Caco-2 (cell line): ENCODE results near the gene H2AZ2. TPM values are rescaled to one million over a fixed set of nuclear protein-coding genes. Genes with fewer than 3 reads are reported as not detected.

Experiments used
- BruUV-seq: library from RNA; stranded (reverse); fragments of 400-500 nt; replicated peaks from 2 replicates; lab custom pipeline; 2021; lab: Mats Ljungman, UMichigan
- CTCF ChIA-PET: fragments of 300-600 bp; sonication (Branson Sonifier 250); formaldehyde crosslinking; loops from one replicate; lab custom pipeline; 2022; ENCODE audit warnings: antibody characterized with exemption; lab: Charles Lee
- POLR2A ChIA-PET: fragments of 300-600 bp; sonication (Branson Sonifier 250); formaldehyde crosslinking; loops from one replicate; lab custom pipeline; 2022; ENCODE audit warnings: antibody characterized with exemption; lab: Charles Lee
- DNase-seq, 2 experiments: peaks; one replicate each; pipeline versions ENCODE4 v3.0.0 to v3.0.0-alpha.2; 2020 to 2022
- H3K27me3 ChIP-seq: replicated peaks from 2 replicates; pipeline ENCODE4 v1.6.0; 2011; ENCODE audit warnings: low read length; ENCODE audit not compliant: control insufficient read depth, insufficient read depth
- H3K36me3 ChIP-seq: 2 replicates; pipeline ENCODE4 v1.5.1; 2011; ENCODE audit warnings: low read length; ENCODE audit not compliant: control insufficient read depth, insufficient read depth
- H3K4me1 ChIP-seq: fragments of 250-450 bp; sonication (Bioruptor Pico); 2 replicates; pipeline ENCODE4 v1.5.1; 2020; ENCODE audit warnings: mild to moderate bottlenecking
- H3K4me3 ChIP-seq: 2 replicates; pipeline ENCODE4 v1.5.1; 2011; ENCODE audit warnings: low read depth, mild to moderate bottlenecking, control low read depth, low read length
- H3K9me3 ChIP-seq: fragments of 250-450 bp; sonication (Bioruptor Pico); 2 replicates; pipeline ENCODE4 v1.5.1; 2020; ENCODE audit warnings: mild to moderate bottlenecking, moderate library complexity
- H3K27ac Mint-ChIP-seq: one replicate; pipeline ENCODE4 v1.8.0; 2022; ENCODE audit warnings: mixed read lengths; ENCODE audit not compliant: unreplicated experiment
- H3K27me3 Mint-ChIP-seq: one replicate; pipeline ENCODE4 v1.8.0; 2022; ENCODE audit warnings: mixed read lengths; ENCODE audit not compliant: insufficient read depth, unreplicated experiment
- H3K36me3 Mint-ChIP-seq: one replicate; pipeline ENCODE4 v1.8.0; 2022; ENCODE audit warnings: mild to moderate bottlenecking, mixed read lengths; ENCODE audit not compliant: insufficient read depth, unreplicated experiment
- H3K4me1 Mint-ChIP-seq: one replicate; pipeline ENCODE4 v1.8.0; 2022; ENCODE audit warnings: low read depth, mixed read lengths; ENCODE audit not compliant: unreplicated experiment
- H3K4me3 Mint-ChIP-seq: one replicate; pipeline ENCODE4 v1.8.0; 2022; ENCODE audit warnings: mild to moderate bottlenecking, moderate library complexity, mixed read lengths; ENCODE audit not compliant: unreplicated experiment
- H3K9me3 Mint-ChIP-seq: one replicate; pipeline ENCODE4 v1.8.0; 2022; ENCODE audit warnings: mixed read lengths; ENCODE audit not compliant: unreplicated experiment
- intact Hi-C: fragments of 100-400 bp; cut with micrococcal nuclease; formaldehyde crosslinking; loops from one replicate; pipeline ENCODE4 v1.10.0; 2022; ENCODE audit not compliant: unreplicated experiment
- total RNA-seq: library from RNA; stranded (reverse); gene quantifications from 2 replicates; pipeline ENCODE4 v1.2.3, GENCODE V29; 2022
- TF ChIP-seq, protein P1 (sequence below), 2 experiments: fragments of 200-600 bp in 1 of 2; IDR thresholded peaks; 1 replicate in 1 of 2; 2 replicates in 1 of 2; pipeline versions ENCODE4 v1.5.1 to v1.8.0; 2011 to 2022; ENCODE audit warnings: antibody characterized with exemption in 1 of 2, control low read depth in 1 of 2, inconsistent platforms in 1 of 2, low read depth in 1 of 2, low read length in 1 of 2, mild to moderate bottlenecking in 1 of 2, moderate library complexity in 1 of 2; ENCODE audit not compliant: insufficient read depth in 1 of 2, severe bottlenecking in 1 of 2, unreplicated experiment in 1 of 2

Gene H2AZ2
- total RNA-seq, 1 experiment from 2014 or later, result 244 TPM

- Mint-ChIP-seq H3K27me3 (no peaks in the 10 kb centered on the region), H3K4me3 (no peak overlapping the region), H3K27ac (no peak overlapping the region), H3K36me3 (peaks cover 94% of the 10 kb centered on the region), H3K9me3 (no peaks in the 10 kb centered on the region), H3K4me1 (no peaks in the 10 kb centered on the region)
- H3K36me3 ChIP-seq, result peaks cover 12% of the 10 kb centered on the region
- TF ChIP-seq, protein P1, sequence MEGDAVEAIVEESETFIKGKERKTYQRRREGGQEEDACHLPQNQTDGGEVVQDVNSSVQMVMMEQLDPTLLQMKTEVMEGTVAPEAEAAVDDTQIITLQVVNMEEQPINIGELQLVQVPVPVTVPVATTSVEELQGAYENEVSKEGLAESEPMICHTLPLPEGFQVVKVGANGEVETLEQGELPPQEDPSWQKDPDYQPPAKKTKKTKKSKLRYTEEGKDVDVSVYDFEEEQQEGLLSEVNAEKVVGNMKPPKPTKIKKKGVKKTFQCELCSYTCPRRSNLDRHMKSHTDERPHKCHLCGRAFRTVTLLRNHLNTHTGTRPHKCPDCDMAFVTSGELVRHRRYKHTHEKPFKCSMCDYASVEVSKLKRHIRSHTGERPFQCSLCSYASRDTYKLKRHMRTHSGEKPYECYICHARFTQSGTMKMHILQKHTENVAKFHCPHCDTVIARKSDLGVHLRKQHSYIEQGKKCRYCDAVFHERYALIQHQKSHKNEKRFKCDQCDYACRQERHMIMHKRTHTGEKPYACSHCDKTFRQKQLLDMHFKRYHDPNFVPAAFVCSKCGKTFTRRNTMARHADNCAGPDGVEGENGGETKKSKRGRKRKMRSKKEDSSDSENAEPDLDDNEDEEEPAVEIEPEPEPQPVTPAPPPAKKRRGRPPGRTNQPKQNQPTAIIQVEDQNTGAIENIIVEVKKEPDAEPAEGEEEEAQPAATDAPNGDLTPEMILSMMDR (IDR thresholded peaks at IDR 0.05; ENCODE audit: insufficient read depth in 1 of 2, low read depth in 1 of 2, low read length in 1 of 2, severe bottlenecking in 1 of 2, unreplicated experiment in 1 of 2), result no peak
- H3K4me1 ChIP-seq, result 0 out of 2 replicates have a peak, but pooled peaks cover 3% of the 10 kb centered on the region
- DNase-seq, result no peak
- ChIA-PET CTCF (interaction anchor here (0.5 kb wide), 1 partner anchor 291 kb away, joined by 3 read pairs; no protein-coding TSS in a partner anchor), POLR2A (no interaction called here)
- no peaks in the 10 kb centered on the region for H3K9me3 ChIP-seq
- no peak overlapping the region for H3K4me3 ChIP-seq
- no TSS peak for BruUV-seq
- intact Hi-C loops, result no loop called here
- no peaks in the 10 kb centered on the region for H3K27me3 ChIP-seq
Observed at GRCh38 chr7:44801890-44802289, 46.0 kb downstream of the H2AZ2 start.

DNA sequence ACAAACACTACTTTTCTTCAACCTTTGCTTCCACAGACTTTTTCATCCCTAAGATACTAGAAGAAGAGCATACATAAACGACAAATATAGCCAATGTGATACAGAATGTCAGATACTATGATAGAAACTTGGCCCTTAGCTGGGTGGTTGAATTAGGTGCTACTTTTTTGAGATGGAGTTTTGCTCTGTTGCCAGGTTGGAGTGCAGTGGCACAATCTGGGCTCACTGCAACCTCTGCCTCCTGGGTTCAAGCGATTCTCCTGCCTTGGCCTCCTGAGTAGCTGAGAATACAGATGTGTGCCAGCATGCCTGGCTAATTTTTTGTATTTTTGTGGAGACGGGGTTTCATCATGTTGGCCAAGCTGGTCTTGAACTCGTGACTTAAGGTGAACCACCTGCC lies 47.9 kb downstream of the H2AZ2 start:
- CTCF ChIA-PET, result no interaction called here

GRCh38 chr7:44798649-44799305 lies 49.1 kb downstream of the H2AZ2 start:
- DNase-seq, result no peak
- TF ChIP-seq, protein P1 (IDR thresholded peaks at IDR 0.05; ENCODE audit: insufficient read depth in 1 of 2, low read depth in 1 of 2, low read length in 1 of 2, severe bottlenecking in 1 of 2, unreplicated experiment in 1 of 2), result no peak
- H3K4me3 Mint-ChIP-seq, result peak overlapping the region; percentile 97
- no peaks in the 10 kb centered on the region for H3K27me3 ChIP-seq
- H3K4me1 ChIP-seq, result 0 out of 2 replicates have a peak, but pooled peaks cover 10% of the 10 kb centered on the region
- no peaks in the 10 kb centered on the region for H3K27me3 Mint-ChIP-seq
- H3K27ac Mint-ChIP-seq, result no peak overlapping the region
- no TSS peak for BruUV-seq
- no peak overlapping the region for H3K4me3 ChIP-seq
- ChIA-PET POLR2A (interaction anchor here (0.8 to 1.6 kb wide), 3 partner anchors 49 to 313 kb away, joined by 3 to 11 read pairs (median 3); partner anchors contain the start of genes H2AZ2 and TBRG4), CTCF (no interaction called here)
- H3K9me3 Mint-ChIP-seq, result no peaks in the 10 kb centered on the region
- no peaks in the 10 kb centered on the region for H3K4me1 Mint-ChIP-seq
- peaks cover 79% of the 10 kb centered on the region for H3K36me3 Mint-ChIP-seq
- H3K36me3 ChIP-seq, result peaks cover 12% of the 10 kb centered on the region
- H3K9me3 ChIP-seq, result no peaks in the 10 kb centered on the region
- intact Hi-C loops, result loop anchor here (5.0 kb wide), 2 partner anchors 189 to 191 kb away; partner anchors contain the start of gene OGDH

More for the DNA sequence above, 47.9 kb downstream of the H2AZ2 start:
- Mint-ChIP-seq H3K27me3 (no peaks in the 10 kb centered on the region), H3K4me3 (no peak overlapping the region), H3K4me1 (no peaks in the 10 kb centered on the region), H3K9me3 (no peaks in the 10 kb centered on the region), H3K36me3 (peaks cover 91% of the 10 kb centered on the region), H3K27ac (no peak overlapping the region)
- Histone ChIP-seq H3K4me3 (no peak overlapping the region), H3K9me3 (no peaks in the 10 kb centered on the region), H3K4me1 (0 out of 2 replicates have a peak, but pooled peaks cover 3% of the 10 kb centered on the region), H3K36me3 (peaks cover 12% of the 10 kb centered on the region), H3K27me3 (no peaks in the 10 kb centered on the region)
- POLR2A ChIA-PET, result no interaction called here
- intact Hi-C loops, result loop anchor here (5.0 kb wide), 2 partner anchors 187 to 193 kb away; partner anchors contain the start of gene OGDH
- BruUV-seq, result no TSS peak
- DNase-seq, result no peak
- TF ChIP-seq, protein P1 (IDR thresholded peaks at IDR 0.05; ENCODE audit: insufficient read depth in 1 of 2, low read depth in 1 of 2, low read length in 1 of 2, severe bottlenecking in 1 of 2, unreplicated experiment in 1 of 2), result no peak
